ENCODE results near the gene PKP2.

DNA sequence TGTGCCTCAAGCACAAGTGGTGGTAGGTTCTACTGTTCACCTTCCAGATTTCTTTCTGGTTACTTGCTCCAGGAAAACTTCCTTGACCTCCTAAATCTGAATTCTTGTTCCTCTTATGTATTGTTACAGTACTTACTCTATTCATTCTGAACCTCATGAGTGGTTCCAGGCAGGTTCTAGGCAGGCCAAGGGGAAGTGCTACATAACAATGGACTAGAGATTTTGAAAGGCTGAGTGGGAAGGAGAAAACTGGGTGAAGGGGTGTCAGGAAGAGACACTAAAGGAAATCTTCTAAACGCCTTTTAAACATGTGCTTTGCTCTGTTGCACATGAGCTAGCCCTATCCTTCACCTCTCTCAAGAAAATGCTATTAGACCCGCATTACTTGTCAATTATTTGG is 142.5 kb downstream of the PKP2 start:
- TF ChIP-seq, protein P1, sequence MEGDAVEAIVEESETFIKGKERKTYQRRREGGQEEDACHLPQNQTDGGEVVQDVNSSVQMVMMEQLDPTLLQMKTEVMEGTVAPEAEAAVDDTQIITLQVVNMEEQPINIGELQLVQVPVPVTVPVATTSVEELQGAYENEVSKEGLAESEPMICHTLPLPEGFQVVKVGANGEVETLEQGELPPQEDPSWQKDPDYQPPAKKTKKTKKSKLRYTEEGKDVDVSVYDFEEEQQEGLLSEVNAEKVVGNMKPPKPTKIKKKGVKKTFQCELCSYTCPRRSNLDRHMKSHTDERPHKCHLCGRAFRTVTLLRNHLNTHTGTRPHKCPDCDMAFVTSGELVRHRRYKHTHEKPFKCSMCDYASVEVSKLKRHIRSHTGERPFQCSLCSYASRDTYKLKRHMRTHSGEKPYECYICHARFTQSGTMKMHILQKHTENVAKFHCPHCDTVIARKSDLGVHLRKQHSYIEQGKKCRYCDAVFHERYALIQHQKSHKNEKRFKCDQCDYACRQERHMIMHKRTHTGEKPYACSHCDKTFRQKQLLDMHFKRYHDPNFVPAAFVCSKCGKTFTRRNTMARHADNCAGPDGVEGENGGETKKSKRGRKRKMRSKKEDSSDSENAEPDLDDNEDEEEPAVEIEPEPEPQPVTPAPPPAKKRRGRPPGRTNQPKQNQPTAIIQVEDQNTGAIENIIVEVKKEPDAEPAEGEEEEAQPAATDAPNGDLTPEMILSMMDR (conservative IDR thresholded peaks at IDR 0.05; ENCODE audit: low read length) = no peak
- TF ChIP-seq EZH2phosphoT487 (IDR thresholded peaks at IDR 0.05; ENCODE audit: borderline replicate concordance, low read depth, low read length) = no peak

Data from OCI-LY7 (cell line).